ENCODE data around the gene GSDME.

GSDME gene

GRCh38 chr7:24704311-24704710 lies 53.0 kb downstream of the GSDME start:
- no peak for TF ChIP-seq CTCF (IDR thresholded peaks at IDR 0.05; ENCODE audit: insufficient read depth, missing control alignments)
- DNase-seq (ENCODE audit: insufficient read length, low spot score) = no peak
- FAIRE-seq = no peak

GRCh38 chr7:24703296-24703695 lies 54.0 kb downstream of the GSDME start:
- DNase-seq (ENCODE audit: insufficient read length, low spot score) (no peak), FAIRE-seq (no peak)
- TF ChIP-seq CTCF (IDR thresholded peaks at IDR 0.05; ENCODE audit: insufficient read depth, missing control alignments) = no peak

- DNase-seq (ENCODE audit: insufficient read length, low spot score) (no peak), FAIRE-seq (no peak)
- TF ChIP-seq CTCF (IDR thresholded peaks at IDR 0.05; ENCODE audit: insufficient read depth, missing control alignments) = no peak
These were observed 54.5 kb downstream of the GSDME start for GRCh38 chr7:24702755-24703154.

GRCh38 chr7:24701261-24702235 lies 55.7 kb downstream of the GSDME start:
- no peak for DNase-seq (ENCODE audit: insufficient read length, low spot score)
- FAIRE-seq = no peak
- TF ChIP-seq CTCF (IDR thresholded peaks at IDR 0.05; ENCODE audit: insufficient read depth, missing control alignments) = no peak

GRCh38 chr7:24700521-24701260 lies 56.6 kb downstream of the GSDME start:
- no peak for TF ChIP-seq CTCF (IDR thresholded peaks at IDR 0.05; ENCODE audit: insufficient read depth, missing control alignments)
- no peak for DNase-seq (ENCODE audit: insufficient read length, low spot score)
- no peak for FAIRE-seq

GRCh38 chr7:24698531-24699266 lies 58.6 kb downstream of the GSDME start:
- no peak for FAIRE-seq

More at GRCh38 chr7:24698531-24699266, 58.6 kb downstream of the GSDME start:
- no peak for TF ChIP-seq CTCF (IDR thresholded peaks at IDR 0.05; ENCODE audit: insufficient read depth, missing control alignments)
- DNase-seq (ENCODE audit: insufficient read length, low spot score) = no peak

Measured in D721Med (cell line).